WTC11 (cell line): Measurements from ENCODE around the gene DAO.

Experiments used
- JUN ChIP-seq: sonication (generic); formaldehyde crosslinking; IDR thresholded peaks from 2 replicates; pipeline ENCODE4 v1.8.0; 2023; ENCODE audit warnings: mild to moderate bottlenecking, missing genetic modification reagents
- RELA ChIP-seq: sonication (generic); formaldehyde crosslinking; IDR thresholded peaks from 2 replicates; pipeline ENCODE4 v1.8.1; 2022; ENCODE audit warnings: missing genetic modification reagents, mild to moderate bottlenecking, borderline replicate concordance
- ZBTB21 ChIP-seq: sonication (generic); formaldehyde crosslinking; IDR thresholded peaks from 2 replicates; pipeline ENCODE4 v1.8.1; 2023; ENCODE audit warnings: mild to moderate bottlenecking, missing genetic modification reagents, borderline replicate concordance
- TF ChIP-seq, protein P1 (sequence below): sonication (generic); formaldehyde crosslinking; IDR thresholded peaks from 2 replicates; pipeline ENCODE4 v1.8.0; 2022; ENCODE audit warnings: mild to moderate bottlenecking, missing genetic modification reagents
- TF ChIP-seq, protein P2 (sequence below): fragments of 200-600 bp; IDR thresholded peaks from 2 replicates; pipeline ENCODE4 v1.8.0; 2022; ENCODE audit warnings: antibody characterized with exemption
- TF ChIP-seq, protein P3 (sequence below): sonication (generic); formaldehyde crosslinking; IDR thresholded peaks from 2 replicates; pipeline ENCODE4 v1.8.1; 2023; ENCODE audit warnings: mild to moderate bottlenecking, moderate library complexity, missing genetic modification reagents
- TF ChIP-seq, protein P4 (sequence below): sonication (generic); formaldehyde crosslinking; IDR thresholded peaks from 2 replicates; pipeline ENCODE4 v1.8.1; 2023; ENCODE audit warnings: mild to moderate bottlenecking, missing genetic modification reagents, moderate library complexity
- TF ChIP-seq, protein P5 (sequence below): sonication (generic); formaldehyde crosslinking; IDR thresholded peaks from 2 replicates; pipeline ENCODE4 v1.8.1; 2022; ENCODE audit warnings: mild to moderate bottlenecking, missing genetic modification reagents, moderate library complexity, borderline replicate concordance

DNA sequence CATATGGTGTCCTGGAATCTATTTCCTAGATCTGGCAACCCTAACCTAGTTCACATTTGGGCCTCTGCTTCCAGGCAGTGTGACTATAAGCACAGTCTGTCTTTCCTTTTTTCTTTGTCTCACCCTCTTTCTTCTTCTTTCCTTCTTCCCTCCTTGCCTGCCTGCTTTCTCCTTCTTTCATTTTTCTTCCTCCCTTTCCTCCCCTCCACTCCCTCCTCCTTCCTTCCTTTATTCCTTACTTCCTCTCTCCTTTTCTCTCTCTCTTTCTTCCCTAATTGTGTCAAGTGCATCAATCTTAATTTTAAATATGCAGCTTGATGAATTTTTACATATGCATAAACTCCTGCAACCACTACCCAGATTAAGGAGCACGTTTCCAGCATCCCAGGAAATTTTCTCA, 4.6 kb upstream of the DAO start:
- TF ChIP-seq, protein P1, sequence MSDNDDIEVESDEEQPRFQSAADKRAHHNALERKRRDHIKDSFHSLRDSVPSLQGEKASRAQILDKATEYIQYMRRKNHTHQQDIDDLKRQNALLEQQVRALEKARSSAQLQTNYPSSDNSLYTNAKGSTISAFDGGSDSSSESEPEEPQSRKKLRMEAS (CRISPR knock-in tag) = no peak
- TF ChIP-seq, protein P2, sequence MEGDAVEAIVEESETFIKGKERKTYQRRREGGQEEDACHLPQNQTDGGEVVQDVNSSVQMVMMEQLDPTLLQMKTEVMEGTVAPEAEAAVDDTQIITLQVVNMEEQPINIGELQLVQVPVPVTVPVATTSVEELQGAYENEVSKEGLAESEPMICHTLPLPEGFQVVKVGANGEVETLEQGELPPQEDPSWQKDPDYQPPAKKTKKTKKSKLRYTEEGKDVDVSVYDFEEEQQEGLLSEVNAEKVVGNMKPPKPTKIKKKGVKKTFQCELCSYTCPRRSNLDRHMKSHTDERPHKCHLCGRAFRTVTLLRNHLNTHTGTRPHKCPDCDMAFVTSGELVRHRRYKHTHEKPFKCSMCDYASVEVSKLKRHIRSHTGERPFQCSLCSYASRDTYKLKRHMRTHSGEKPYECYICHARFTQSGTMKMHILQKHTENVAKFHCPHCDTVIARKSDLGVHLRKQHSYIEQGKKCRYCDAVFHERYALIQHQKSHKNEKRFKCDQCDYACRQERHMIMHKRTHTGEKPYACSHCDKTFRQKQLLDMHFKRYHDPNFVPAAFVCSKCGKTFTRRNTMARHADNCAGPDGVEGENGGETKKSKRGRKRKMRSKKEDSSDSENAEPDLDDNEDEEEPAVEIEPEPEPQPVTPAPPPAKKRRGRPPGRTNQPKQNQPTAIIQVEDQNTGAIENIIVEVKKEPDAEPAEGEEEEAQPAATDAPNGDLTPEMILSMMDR = no peak
- no peak for TF ChIP-seq ZBTB21 (CRISPR knock-in tag)
- no peak for TF ChIP-seq RELA
- TF ChIP-seq, protein P3, sequence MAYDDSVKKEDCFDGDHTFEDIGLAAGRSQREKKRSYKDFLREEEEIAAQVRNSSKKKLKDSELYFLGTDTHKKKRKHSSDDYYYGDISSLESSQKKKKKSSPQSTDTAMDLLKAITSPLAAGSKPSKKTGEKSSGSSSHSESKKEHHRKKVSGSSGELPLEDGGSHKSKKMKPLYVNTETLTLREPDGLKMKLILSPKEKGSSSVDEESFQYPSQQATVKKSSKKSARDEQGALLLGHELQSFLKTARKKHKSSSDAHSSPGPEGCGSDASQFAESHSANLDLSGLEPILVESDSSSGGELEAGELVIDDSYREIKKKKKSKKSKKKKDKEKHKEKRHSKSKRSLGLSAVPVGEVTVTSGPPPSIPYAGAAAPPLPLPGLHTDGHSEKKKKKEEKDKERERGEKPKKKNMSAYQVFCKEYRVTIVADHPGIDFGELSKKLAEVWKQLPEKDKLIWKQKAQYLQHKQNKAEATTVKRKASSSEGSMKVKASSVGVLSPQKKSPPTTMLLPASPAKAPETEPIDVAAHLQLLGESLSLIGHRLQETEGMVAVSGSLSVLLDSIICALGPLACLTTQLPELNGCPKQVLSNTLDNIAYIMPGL (CRISPR knock-in tag) = no peak
- TF ChIP-seq, protein P4, sequence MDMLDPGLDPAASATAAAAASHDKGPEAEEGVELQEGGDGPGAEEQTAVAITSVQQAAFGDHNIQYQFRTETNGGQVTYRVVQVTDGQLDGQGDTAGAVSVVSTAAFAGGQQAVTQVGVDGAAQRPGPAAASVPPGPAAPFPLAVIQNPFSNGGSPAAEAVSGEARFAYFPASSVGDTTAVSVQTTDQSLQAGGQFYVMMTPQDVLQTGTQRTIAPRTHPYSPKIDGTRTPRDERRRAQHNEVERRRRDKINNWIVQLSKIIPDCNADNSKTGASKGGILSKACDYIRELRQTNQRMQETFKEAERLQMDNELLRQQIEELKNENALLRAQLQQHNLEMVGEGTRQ (CRISPR knock-in tag) = no peak
- TF ChIP-seq JUN (CRISPR knock-in tag) = no peak
- TF ChIP-seq, protein P5, sequence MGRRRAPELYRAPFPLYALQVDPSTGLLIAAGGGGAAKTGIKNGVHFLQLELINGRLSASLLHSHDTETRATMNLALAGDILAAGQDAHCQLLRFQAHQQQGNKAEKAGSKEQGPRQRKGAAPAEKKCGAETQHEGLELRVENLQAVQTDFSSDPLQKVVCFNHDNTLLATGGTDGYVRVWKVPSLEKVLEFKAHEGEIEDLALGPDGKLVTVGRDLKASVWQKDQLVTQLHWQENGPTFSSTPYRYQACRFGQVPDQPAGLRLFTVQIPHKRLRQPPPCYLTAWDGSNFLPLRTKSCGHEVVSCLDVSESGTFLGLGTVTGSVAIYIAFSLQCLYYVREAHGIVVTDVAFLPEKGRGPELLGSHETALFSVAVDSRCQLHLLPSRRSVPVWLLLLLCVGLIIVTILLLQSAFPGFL (CRISPR knock-in tag) = no peak
